Panc1 (cell line): ENCODE results near the gene CORO1C. TPM values are rescaled to one million over a fixed set of nuclear protein-coding genes. Genes with fewer than 3 reads are reported as not detected.

ENCODE experiments used
- ATAC-seq: fragments of 200-7000 bp; cut with Tn5 transposase; 2 replicates; pipeline ENCODE4 v1.9.1; 2020; ENCODE audit warnings: mild to moderate bottlenecking, moderate library complexity
- BruUV-seq: library from RNA; stranded (reverse); fragments of 400-500 nt; replicated peaks from 2 replicates; lab custom pipeline; 2021; lab: Mats Ljungman, UMichigan
- CTCF ChIA-PET: fragments of 300-600 bp; sonication (Branson Sonifier 250); formaldehyde crosslinking; loops from one replicate; lab custom pipeline; 2022; ENCODE audit warnings: antibody characterized with exemption; lab: Charles Lee
- POLR2A ChIA-PET: fragments of 300-600 bp; sonication (Branson Sonifier 250); formaldehyde crosslinking; loops from one replicate; lab custom pipeline; 2022; ENCODE audit warnings: antibody characterized with exemption; lab: Charles Lee
- DNase-seq: peaks from one replicate; pipeline ENCODE4 v3.0.0-alpha.2; 2010; ENCODE audit warnings: low read depth, low spot score
- H3K27ac ChIP-seq: 2 replicates; pipeline ENCODE4 v1.5.1; 2011; ENCODE audit warnings: mild to moderate bottlenecking, low read length, inconsistent platforms
- H3K27me3 ChIP-seq: fragments of 200-500 bp; sonication (Bioruptor generic); 2 replicates; pipeline ENCODE4 v1.6.0; 2014; ENCODE audit warnings: low read length, inconsistent platforms; ENCODE audit not compliant: control insufficient read depth, insufficient read depth
- H3K36me3 ChIP-seq: fragments of 200-500 bp; sonication (Bioruptor generic); 2 replicates; pipeline ENCODE4 v1.5.1; 2014; ENCODE audit warnings: inconsistent platforms, mild to moderate bottlenecking, low read length, moderate library complexity; ENCODE audit not compliant: control insufficient read depth, insufficient read depth
- H3K4me1 ChIP-seq: 2 replicates; pipeline ENCODE4 v1.5.1; 2011; ENCODE audit warnings: inconsistent platforms, mild to moderate bottlenecking, low read length, moderate library complexity; ENCODE audit not compliant: control insufficient read depth, insufficient read depth
- H3K4me3 ChIP-seq, 2 experiments: 2 replicates each; pipeline ENCODE4 v1.5.1; 2011 to 2012; ENCODE audit warnings: low read depth in 2 of 2, low read length in 2 of 2, mild to moderate bottlenecking in 2 of 2, inconsistent platforms in 1 of 2, moderate library complexity in 1 of 2
- H3K9me3 ChIP-seq: fragments of 200-500 bp; sonication (Bioruptor generic); 2 replicates; pipeline ENCODE4 v1.5.1; 2014; ENCODE audit warnings: low read depth, mild to moderate bottlenecking, inconsistent platforms, low read length, moderate library complexity; ENCODE audit not compliant: control insufficient read depth, insufficient read depth
- POLR2AphosphoS5 ChIP-seq: IDR thresholded peaks from 2 replicates; pipeline ENCODE4 v1.6.1; 2012; ENCODE audit warnings: mild to moderate bottlenecking, low read depth, low read length, moderate library complexity
- SIN3A ChIP-seq: IDR thresholded peaks from 2 replicates; pipeline ENCODE4 v1.6.1; 2012; ENCODE audit warnings: low read depth, mild to moderate bottlenecking, low read length, moderate library complexity, borderline replicate concordance; ENCODE audit not compliant: insufficient read depth
- TCF7L2 ChIP-seq: IDR thresholded peaks from 2 replicates; pipeline ENCODE4 v1.6.1; 2011; ENCODE audit warnings: mild to moderate bottlenecking, low read depth, low read length, inconsistent platforms
- in situ Hi-C: cut with HindIII; loops from 2 replicates; pipeline ENCODE4 v1.10.0; 2016; ENCODE audit warnings: low sequenced_read_pairs, low pct_unique_long_range_greater_than_20kb
- intact Hi-C: fragments of 100-400 bp; cut with micrococcal nuclease; formaldehyde crosslinking; loops from one replicate; pipeline ENCODE4 v1.10.0; 2022; ENCODE audit not compliant: unreplicated experiment
- total RNA-seq: library from RNA; stranded (reverse); gene quantifications from one replicate; pipeline ENCODE4 v1.2.1, GENCODE V29; 2021; ENCODE audit not compliant: unreplicated experiment
- TF ChIP-seq, protein P1 (sequence below), 2 experiments: IDR thresholded peaks; 2 replicates each; pipeline ENCODE4 v1.6.1; 2011 to 2012; ENCODE audit warnings: low read depth in 2 of 2, control low read depth in 1 of 2, low read length in 1 of 2, mild to moderate bottlenecking in 1 of 2, moderate library complexity in 1 of 2; ENCODE audit not compliant: insufficient read depth in 1 of 2
- TF ChIP-seq, protein P2 (sequence below): fragments of 450-650 bp; IDR thresholded peaks from 2 replicates; pipeline ENCODE4 v1.5.1; 2017; ENCODE audit warnings: mild to moderate bottlenecking

CORO1C gene
- total RNA-seq, 1 experiment from 2014 or later = 165 TPM

DNA sequence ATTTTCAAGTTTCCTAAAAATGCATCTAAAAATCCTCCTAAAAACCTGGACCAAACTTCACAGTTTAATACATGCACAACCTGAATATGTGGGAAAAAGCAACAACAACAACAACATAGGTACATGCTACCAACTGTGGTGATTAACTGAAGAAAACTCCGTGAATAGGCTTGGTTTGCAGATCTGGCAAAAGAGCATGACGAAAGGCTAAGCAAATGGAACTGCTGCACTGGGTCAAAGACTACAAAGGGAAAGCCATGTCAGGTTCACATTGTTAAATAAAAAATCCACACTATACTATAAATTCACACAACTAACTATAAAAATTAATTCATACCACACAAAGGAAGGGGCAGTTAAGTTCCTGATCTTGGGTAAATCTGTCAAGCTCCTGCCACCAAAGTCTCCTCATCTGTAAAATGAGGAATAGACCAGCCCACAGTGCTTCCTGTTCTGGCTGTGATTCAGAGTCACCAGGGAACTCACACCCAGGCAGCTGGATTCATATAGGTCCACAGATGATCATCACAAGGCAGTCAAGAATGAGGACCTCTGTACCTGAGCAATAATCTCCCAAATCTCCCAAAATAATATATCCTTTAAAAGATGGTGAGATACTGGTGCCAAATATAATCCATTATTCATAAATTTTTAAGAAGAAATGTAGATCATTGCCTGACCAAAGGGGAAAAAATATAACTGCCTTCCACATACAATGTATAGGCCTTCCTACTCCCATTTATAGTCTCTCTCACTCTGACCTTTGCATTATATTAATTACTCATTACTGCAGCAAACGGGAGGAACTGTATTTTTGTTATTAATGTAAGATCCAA is 7.0 kb downstream of the CORO1C start:
- peak; percentile 81 for ATAC-seq
- no TSS peak for BruUV-seq
- CTCF ChIA-PET = no interaction called here

DNA sequence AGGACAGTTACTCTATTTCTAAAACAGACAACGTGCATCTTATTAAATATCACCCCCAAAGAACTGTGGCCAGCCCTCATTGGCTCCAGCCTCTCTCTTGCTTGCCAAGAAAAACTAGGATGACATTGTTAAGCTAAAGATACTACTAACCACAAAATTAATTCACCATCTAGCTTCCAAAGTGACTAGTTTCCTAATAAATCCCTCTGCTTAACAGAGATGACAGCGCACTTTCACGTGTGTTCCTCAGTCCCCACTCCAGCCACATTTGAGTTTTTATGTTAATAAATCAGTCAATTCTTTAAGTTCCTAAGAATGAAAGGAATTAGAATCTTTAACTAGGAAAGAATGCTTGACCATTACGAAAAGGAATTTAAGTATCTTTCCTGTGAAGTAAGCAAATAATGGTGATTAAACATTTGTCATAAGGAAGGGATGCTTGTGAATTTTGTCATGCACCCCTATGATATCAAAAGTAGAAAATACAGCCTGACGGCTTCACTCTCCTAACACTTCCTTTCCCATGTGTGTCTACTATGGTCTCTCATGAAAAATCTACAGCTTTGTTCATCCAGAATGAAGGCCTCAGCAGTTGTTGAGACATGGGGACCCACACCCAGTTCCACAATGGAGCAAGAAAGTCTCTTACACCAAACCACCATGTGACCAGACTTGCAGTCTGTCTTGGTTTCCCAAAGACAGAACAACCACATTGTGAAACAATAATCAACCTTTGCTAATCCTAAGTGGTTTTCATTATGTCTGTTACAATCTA is 8.1 kb downstream of the CORO1C start:
- no TSS peak for BruUV-seq
- POLR2A ChIA-PET = no interaction called here
- peak overlapping the region; percentile 76 for H3K27ac ChIP-seq
- H3K36me3 ChIP-seq = no peaks in the 10 kb centered on the region
- ATAC-seq = peak; percentile 44; the same call in 1 of the 2 replicates
- intact Hi-C loops (loop anchor here (10.0 kb wide), 1 partner anchor 58 kb away; no protein-coding TSS in a partner anchor), in situ Hi-C loops (no loop called here)
- TF ChIP-seq POLR2AphosphoS5 = no peak
- TF ChIP-seq, protein P1, sequence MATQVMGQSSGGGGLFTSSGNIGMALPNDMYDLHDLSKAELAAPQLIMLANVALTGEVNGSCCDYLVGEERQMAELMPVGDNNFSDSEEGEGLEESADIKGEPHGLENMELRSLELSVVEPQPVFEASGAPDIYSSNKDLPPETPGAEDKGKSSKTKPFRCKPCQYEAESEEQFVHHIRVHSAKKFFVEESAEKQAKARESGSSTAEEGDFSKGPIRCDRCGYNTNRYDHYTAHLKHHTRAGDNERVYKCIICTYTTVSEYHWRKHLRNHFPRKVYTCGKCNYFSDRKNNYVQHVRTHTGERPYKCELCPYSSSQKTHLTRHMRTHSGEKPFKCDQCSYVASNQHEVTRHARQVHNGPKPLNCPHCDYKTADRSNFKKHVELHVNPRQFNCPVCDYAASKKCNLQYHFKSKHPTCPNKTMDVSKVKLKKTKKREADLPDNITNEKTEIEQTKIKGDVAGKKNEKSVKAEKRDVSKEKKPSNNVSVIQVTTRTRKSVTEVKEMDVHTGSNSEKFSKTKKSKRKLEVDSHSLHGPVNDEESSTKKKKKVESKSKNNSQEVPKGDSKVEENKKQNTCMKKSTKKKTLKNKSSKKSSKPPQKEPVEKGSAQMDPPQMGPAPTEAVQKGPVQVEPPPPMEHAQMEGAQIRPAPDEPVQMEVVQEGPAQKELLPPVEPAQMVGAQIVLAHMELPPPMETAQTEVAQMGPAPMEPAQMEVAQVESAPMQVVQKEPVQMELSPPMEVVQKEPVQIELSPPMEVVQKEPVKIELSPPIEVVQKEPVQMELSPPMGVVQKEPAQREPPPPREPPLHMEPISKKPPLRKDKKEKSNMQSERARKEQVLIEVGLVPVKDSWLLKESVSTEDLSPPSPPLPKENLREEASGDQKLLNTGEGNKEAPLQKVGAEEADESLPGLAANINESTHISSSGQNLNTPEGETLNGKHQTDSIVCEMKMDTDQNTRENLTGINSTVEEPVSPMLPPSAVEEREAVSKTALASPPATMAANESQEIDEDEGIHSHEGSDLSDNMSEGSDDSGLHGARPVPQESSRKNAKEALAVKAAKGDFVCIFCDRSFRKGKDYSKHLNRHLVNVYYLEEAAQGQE (IDR thresholded peaks at IDR 0.05; ENCODE audit: insufficient read depth in 1 of 2, low read depth in 2 of 2, low read length in 1 of 2) = no peak
- TF ChIP-seq SIN3A = no peak
- no peak for TF ChIP-seq TCF7L2
- TF ChIP-seq, protein P2, sequence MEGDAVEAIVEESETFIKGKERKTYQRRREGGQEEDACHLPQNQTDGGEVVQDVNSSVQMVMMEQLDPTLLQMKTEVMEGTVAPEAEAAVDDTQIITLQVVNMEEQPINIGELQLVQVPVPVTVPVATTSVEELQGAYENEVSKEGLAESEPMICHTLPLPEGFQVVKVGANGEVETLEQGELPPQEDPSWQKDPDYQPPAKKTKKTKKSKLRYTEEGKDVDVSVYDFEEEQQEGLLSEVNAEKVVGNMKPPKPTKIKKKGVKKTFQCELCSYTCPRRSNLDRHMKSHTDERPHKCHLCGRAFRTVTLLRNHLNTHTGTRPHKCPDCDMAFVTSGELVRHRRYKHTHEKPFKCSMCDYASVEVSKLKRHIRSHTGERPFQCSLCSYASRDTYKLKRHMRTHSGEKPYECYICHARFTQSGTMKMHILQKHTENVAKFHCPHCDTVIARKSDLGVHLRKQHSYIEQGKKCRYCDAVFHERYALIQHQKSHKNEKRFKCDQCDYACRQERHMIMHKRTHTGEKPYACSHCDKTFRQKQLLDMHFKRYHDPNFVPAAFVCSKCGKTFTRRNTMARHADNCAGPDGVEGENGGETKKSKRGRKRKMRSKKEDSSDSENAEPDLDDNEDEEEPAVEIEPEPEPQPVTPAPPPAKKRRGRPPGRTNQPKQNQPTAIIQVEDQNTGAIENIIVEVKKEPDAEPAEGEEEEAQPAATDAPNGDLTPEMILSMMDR = no peak
- H3K27me3 ChIP-seq = no peaks in the 10 kb centered on the region
- DNase-seq = no peak
- peak overlapping the region in 1 of 2 experiments; percentile 15; a peak in 1 of 4 replicates for H3K4me3 ChIP-seq
- H3K4me1 ChIP-seq = peaks cover 58% of the 10 kb centered on the region
- H3K9me3 ChIP-seq = no peaks in the 10 kb centered on the region
- CTCF ChIA-PET = no interaction called here

More for the DNA sequence above, 7.0 kb downstream of the CORO1C start:
- intact Hi-C loops = loop anchor here (10.0 kb wide), 1 partner anchor 59 kb away; no protein-coding TSS in a partner anchor
- no peaks in the 10 kb centered on the region for H3K9me3 ChIP-seq
- H3K4me1 ChIP-seq = peaks cover 63% of the 10 kb centered on the region
- H3K36me3 ChIP-seq = no peaks in the 10 kb centered on the region
- POLR2A ChIA-PET = interaction anchor here (0.6 kb wide), 1 partner anchor 1849 kb away, joined by 7 read pairs; no protein-coding TSS in a partner anchor
- H3K27me3 ChIP-seq = no peaks in the 10 kb centered on the region
- in situ Hi-C loops = no loop called here
- H3K4me3 ChIP-seq = no peak overlapping the region
- no peak for DNase-seq
- TF ChIP-seq, protein P2 = no peak
- TF ChIP-seq, protein P1 (IDR thresholded peaks at IDR 0.05; ENCODE audit: insufficient read depth in 1 of 2, low read depth in 2 of 2, low read length in 1 of 2) = no peak
- TF ChIP-seq SIN3A (no peak), TCF7L2 (no peak), POLR2AphosphoS5 (no peak)
- H3K27ac ChIP-seq = peak overlapping the region; percentile 76
